ENCODE measurements around the gene APH1B.

Gene APH1B

DNA sequence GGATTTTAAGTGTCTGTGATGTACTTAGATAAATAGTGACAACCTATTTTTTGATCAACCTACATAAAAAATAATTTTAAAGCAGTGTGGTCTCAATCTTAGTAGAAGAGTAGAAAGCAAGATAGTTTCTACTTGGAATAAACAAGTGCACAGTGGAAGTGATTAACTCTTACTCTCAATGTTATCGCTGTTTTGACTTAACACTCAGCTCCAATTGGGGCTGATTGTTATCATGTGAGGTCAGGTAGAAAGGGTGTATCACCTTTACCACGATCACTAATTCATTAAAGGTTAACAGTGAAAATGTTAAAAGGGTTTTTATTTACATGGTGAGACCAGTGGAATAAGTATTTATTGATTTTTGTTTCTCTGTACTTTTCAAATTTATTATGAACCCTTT lies 22.4 kb upstream of the APH1B start:
- DNase-seq (ENCODE audit: low spot score), result no peak

DNA sequence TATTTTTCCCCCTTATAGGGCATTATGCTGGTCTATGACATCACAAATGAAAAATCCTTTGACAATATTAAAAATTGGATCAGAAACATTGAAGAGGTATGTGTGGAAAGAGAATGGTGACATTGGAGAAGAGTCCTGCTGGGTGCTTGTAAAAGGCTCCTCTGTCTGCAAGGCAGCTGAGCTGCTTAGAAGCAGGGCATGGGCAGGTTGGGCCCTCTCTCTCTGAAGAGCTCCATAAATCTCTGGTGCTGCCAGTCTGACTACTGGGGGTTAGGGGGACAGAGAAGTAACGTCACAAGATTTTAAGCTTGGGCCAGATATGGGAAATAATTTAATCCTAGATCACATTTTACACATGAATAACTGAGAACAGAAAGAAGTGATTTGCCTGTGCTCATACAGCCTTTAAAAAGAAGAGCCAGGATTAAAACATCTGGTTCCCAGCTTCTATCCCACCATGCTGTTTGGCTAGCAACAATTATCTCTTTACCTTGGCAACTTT lies 21.9 kb upstream of the APH1B start:
- DNase-seq (ENCODE audit: low spot score), result no peak

DNA sequence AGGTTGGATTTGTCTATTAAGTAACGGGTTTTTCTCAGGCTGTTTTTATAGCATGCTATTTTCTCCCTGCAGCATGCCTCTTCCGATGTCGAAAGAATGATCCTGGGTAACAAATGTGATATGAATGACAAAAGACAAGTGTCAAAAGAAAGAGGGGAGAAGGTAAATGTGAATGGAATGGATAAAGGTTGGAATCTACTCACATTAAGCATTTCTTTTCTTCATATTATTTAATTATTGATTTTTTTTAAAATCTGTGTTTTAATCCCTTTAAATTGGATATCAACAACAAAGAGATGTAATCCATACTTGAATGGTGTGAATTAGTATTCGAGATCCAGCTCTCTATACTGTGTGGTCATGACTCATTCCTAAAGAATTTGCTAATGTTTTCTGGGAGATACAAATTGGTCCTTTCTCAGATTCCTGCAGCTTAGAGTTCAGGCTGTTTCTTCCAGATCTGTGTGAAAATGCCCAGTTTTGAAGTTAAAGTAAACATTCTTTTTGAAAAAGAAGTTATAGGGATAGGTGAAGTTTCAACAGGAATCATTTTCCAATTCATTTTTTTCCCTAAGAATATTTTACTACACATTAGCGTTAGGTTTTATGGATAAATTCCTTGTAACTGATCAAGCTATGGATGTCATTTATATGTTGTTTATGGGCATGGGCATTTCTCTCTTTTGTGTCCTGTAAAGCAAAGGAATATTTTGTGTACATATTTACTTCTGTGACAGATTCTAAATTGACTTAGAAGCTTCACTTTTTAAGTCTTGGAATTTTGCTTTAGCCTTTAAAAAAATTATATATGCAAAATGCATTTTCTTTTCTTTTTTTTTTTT lies 20.8 kb upstream of the APH1B start:
- peak; percentile 56 for DNase-seq (ENCODE audit: low spot score)

DNA sequence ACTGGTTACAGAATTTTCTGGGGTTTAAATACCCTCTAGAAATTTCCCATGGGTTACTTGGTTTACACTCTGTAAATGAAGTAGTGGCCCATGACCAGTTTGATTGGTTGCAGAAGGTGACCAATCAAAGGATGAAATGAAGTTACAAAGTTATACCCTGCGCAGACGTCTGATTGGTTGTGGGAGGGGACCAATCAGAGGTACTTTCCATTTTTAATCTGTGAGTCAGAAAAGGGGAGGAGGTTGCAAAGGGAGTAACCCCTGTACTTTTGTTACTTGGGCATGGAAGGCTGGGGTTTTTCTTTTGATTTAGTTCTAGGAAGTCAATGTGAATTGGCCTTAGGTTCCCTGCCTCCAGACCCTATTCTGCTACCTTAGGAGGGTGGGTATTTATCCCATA lies 18.7 kb upstream of the APH1B start:
- DNase-seq (ENCODE audit: low spot score), result peak; percentile 26

DNA sequence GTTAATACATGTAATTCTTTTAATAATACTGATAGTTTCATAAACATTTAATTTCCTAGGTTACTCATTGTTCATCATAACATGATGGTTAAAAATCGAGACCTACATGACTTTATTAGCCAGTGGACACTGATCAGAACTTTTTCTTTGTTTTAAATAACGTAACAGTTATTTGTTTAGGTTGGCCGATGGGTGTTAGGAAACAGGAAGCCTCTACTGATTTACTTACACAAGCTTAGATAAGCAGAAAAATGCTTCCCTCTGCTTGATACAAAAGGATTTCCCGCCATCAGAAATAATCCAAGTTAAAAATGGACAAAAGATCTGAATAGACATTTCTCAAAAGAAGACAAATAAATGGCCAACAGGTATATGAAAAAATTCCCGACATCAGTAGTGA lies 16.6 kb upstream of the APH1B start:
- no peak for DNase-seq (ENCODE audit: low spot score)

DNA sequence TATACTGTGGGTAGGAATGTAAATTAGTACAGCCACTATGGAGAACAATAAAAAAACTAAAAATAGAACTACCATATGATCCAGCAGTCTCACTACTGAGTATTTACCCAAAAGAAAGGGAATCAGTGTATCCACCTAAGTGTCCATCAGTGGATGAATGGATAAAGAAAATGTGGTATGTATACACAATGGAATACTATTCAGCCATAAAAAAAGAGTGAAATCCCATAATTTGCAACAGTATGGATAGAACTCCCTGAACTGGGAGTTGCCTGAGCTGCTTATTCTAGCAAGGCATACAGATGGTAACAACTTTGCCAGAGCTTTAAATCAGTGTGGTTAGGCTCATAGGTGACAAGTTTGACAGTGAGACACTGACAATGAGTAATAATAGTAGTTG lies 16.1 kb upstream of the APH1B start:
- no peak for DNase-seq (ENCODE audit: low spot score)

DNA sequence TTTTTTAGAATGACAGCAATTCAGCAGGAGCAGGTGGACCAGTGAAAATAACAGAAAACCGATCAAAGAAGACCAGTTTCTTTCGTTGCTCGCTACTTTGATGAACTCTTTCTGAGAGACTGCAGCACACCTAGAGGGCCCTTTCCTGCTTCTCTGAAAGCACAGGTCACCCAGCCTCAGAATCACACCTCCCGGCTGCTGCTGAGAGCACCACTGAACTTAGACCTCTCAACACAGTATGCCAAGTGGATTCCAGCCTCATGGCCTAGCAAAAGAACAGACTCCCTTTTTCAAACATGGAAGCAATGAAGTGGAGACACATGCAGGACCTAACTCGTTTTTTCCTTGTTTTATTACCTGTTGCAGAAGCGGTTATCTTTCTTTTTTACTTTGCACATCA lies 13.9 kb upstream of the APH1B start:
- DNase-seq (ENCODE audit: low spot score), result no peak

DNA sequence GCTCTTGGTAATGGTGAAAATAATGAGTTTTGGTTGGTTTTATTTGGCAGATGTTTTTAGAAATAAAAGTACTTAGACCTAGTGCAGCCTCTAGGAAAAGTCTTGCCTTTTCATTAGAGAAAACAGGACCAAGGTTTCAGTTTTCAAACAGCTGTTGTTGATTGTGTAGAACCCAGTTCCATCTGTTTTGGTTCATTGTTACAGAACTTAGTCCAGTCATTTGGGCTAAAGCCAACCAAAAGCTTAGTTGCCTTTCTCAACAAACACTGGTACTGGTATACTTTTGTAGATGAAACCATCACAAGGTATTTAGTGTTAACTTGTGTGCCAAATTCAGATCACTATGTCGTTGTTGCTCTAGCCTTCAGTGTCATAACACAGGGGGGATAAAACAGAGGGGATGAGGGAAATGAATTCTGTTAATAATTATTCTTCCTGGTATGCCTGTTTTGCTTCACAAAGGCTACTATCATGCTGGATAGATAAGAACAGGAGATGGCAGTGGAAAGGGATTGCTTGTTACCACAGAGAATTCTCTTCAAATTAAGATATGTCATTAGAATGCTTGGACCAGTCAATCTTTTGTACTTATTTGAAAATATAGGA lies 12.6 kb upstream of the APH1B start:
- DNase-seq (ENCODE audit: low spot score), result no peak

DNA sequence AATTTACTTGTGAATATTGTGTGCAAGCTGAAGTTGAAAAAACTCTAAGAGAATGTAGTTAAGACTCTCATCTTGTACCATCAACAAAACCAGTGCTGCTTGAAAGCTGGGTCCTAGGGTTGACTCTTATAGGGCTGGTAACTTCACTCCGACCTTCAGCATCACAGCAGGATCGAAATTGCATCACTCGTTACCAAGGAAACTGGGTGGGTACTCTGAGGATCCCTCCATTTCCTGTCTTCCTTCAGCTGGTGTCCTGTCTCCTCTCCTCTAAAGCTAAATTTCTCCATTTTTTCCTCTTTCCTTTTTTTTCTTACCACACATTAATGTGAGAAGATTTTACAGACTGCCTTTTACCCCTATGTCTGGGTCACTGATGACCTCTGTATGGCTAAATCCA lies 3.0 kb upstream of the APH1B start:
- no peak for DNase-seq (ENCODE audit: low spot score)

DNA sequence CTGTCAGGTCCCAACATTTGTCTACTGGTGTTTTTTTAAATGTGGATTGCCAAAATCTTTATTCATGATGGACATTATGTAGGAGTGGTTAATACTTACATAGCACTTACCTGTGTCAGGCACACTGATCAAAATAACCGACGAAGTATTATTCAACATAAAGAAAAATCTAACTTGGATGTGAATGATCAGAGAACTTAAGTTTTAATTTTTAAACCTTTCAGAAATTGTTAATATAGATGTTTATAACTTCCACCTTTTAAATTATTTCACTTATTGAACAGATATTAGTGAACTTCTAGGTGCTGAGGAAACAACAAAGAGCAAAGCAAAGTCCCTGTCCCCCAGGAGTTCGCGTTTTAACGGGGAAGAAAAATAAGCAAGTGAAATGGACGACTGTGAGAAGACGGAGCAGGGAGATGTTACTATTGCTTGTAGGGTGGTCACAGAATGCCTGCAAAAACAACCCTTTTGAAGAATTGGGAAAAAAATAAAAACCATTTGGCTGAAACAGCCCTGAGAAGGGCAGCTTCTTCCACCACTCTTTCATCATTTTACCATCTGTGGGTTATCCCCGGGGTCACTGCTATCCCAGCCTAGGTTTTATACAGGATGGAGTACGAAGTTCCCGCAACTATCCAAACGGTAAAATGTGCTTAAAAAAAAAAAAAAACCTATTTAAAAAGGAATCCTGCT lies 915 bp upstream of the APH1B start:
- DNase-seq (ENCODE audit: low spot score), result no peak

DNA sequence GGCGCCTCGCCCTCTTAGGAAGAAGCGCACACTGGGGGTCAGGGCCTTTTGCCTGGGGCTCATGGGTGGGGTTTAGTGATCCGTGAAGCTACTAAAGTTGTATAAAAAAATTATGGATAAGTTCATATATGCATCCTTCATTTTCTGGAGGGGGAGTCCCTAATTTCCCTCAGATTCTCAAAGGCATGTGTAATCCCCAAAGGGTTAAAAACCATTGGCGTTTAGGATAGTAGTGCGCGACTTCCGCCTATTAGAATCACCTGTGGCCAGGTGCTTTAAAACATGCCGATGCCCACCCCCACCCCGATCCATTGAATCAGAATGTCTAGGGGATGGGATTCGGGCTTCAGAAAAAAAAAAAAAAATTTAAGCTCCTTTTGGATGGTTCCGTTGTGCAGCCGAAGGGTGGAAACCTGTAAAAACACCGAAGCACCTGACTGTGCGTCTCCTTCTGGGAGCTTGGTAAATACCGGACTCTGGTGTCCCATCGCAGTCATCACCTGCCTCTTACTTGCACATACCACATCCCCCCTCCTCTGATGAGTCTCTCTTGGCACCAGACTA lies 570 bp downstream of the APH1B start:
- DNase-seq (ENCODE audit: low spot score), result no peak

DNA sequence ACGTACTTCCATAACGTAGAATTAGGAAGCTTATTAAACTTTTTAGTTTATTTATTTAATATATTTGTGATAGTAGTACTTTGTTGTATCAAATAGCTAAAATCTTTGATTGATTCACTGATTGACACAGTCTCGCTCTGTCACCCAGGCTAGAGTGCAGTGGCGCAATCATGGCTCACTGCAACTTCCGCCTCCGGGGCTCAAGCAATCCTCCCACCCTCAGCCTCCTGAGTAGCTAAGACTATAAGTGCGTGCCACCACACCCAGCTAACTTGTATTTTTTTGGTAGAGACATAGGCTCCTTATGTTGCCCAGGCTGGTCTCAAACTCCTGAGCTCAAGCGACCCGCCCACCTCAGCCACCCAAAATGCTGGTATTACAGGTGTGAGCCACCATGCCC lies 5.7 kb downstream of the APH1B start:
- DNase-seq (ENCODE audit: low spot score), result no peak

DNA sequence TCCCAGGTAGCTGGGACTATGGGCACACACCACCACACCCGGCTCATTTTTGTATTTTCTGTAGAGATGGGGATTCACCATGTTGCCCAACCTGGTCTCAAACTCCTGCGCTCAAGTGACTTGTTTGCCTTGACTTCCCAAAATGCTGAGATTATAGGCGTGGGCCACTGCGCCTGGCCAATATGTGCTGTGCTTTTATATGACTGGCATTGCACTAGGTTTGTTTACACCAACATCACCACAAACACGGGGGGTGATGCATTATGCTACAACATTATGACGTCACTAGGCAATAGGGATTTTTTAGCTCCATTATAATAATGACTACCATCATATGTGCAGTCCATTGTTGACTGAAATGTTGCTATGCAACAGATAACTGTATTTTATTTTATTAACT lies 6.9 kb downstream of the APH1B start:
- no peak for DNase-seq (ENCODE audit: low spot score)

DNA sequence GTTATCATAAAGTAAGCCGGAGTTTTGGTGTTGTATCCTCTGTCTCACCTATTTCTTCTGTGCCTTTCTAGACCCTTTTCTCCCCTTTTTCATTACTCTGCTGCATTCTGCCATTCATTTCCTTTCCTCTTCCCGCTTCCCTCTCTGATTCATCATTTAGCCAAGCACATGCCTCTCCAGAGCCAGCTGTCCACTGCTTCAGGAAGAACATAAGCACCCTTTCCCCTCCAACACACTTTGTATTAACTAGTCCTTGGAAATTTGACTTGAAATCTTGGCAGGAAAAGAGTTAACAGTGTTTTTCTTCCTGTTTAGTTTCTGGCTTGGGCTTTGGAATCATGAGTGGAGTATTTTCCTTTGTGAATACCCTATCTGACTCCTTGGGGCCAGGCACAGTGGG lies 9.7 kb downstream of the APH1B start:
- DNase-seq (ENCODE audit: low spot score), result no peak

DNA sequence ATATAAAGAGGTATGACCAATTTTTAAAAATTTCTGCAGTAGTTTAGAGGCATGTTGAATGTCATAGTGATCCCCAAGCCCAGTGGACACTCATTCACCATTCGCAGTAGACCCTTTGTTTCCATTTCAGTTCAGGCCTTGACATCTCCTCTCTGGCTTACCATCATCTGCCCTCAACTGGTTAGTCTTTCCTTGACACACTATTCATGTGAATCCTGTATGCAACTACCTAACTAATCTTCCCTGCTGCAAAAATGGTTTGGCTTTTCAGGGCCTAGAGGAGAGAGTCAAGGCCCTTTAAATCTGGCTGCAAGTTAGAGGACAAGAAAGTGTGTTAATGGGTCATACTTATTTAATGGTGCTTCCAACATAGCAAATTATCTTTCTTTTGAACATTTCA lies 10.9 kb downstream of the APH1B start:
- DNase-seq (ENCODE audit: low spot score), result no peak

DNA sequence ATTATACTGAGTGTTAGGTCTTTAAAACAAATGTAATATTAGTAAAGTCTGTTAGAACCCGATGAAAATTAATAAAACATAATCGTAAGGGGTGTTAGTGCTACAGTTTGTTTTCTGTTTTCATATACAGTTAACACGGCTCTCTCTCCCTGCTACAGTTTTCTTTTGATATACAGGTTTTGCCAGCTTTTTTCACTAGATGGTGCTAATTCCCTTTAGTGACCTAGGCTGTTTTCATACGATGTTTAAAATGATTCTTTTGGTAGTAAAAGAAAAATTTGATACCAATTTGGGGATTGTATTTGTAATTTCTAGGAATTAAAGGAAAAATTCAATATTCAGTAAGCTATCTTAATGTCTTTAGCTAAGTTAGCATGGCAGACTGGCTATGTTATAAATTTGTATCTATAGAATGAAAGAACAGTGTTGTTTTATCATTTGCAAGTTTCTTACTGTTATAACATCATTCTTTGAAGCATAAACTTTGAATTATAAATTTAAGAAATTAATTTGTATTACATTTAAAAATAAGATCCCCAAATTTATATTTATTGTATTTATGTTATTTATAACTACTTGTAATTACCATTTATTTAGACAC lies 11.5 kb downstream of the APH1B start:
- peak; percentile 76 for DNase-seq (ENCODE audit: low spot score)

DNA sequence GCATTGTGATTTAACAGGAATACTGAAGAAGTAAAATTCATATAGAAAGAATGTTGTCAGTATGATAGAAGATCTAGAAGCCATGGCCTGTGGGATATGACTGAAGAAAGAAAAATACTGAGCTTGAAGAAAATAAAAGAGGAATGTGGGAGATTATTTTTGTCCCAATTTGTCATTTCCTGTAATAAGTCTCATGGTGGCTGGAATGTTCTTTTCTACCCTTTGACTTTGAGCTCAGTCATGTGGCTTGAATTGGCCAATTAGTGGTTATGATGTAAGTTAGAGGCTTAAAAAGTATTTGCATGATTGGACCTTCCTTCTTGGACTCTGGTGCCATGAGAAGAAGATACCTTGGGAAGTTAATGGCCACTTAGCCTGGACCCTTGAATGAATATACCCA lies 14.1 kb downstream of the APH1B start:
- DNase-seq (ENCODE audit: low spot score), result peak; percentile 63

DNA sequence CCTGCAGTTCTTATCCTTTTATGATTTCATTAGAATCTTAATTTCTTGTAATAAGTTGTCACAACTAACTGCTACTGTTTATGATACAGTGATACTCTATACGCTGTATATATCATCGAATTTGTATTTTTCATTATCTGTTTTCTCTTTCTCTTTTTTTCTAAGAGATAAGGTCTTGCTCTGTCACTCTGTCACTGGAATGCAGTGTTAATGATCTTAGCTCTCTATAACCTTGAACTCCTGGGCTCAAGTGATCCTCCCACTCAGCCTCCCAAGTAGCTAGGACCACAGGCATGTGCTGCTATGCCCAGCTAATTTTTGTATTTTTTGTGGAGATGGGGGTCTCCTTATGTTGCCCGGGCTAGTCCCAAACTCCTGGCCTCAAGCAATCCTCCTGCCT lies 14.8 kb downstream of the APH1B start:
- no peak for DNase-seq (ENCODE audit: low spot score)

DNA sequence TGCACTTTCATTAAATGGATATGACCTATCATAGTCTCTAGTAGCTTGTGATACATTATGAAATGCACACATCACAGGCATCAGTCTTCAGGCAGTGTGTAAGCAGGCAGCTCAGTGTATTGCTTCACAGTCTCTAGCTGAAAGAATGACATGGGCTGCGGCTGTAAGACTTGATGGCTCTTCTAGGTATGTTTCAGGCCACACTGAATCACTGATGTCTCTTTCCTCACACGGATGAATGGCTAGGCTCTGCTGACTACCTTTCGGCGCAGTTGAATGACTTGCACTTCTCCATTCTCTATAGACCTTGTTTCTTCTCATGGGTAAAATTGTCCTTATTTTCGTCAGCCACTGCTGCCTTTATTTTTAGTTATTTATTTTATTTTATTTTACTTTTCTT lies 15.4 kb downstream of the APH1B start:
- DNase-seq (ENCODE audit: low spot score), result no peak

DNA sequence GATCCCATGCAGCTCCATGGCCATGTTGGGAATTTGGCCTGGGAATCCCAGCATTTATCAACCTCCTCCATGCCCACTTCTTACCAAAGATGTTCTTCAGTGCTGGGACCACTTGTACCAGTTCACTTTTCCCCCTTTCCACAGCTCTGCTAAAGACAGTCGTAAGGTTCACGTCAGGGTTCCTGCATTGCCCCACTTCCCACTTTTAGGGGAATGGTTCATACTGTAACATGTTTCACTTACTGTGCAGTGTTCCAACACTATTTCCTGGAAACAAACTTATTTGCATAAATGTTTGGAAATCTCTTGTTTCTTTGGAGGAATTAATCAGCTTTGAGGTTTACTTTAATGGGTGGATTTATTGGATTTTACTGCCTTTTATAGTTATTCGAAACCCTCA lies 17.0 kb downstream of the APH1B start:
- DNase-seq (ENCODE audit: low spot score), result no peak

DNA sequence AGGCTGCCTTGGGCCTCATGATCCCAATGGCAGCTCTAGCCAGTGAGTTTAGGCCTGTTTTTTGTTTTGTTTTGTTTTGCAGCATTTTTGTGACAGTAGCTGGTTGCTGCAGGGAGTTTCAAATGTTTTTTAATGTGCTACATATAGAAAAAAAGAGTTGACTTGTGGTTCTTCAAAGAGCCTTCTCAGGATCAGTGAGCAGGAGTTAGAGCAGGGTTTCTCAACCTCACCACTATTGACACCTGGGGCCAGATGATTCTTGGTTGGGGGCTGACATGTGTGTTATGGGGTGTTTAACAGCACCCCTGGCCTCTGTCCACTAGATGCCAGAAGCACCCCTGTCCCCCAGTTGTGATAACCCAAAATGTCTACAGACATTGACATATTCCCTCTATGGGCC lies 17.9 kb downstream of the APH1B start:
- no peak for DNase-seq (ENCODE audit: low spot score)

DNA sequence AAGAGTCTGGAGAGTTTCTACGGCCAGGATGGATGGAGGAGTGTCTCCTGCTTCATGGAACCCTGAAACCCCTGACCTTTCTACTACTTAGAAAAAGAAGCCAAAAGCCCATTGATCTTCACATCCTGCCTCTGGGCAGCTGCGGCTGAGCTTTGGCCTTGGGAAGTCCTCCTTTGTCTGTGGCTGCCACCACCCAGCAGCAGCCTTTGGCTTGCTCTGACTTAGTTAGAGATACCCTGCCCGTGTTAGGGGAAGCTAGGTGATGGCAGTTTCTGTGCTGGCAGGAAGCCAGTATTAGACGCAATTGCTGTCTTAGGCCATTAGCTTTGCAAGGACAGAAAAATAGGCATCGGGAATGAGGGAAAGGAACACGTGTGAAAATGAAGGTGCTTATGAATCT lies 18.8 kb downstream of the APH1B start:
- DNase-seq (ENCODE audit: low spot score), result no peak
